Prostate gland (tissue), 2 donors: ENCODE data around the gene SPTLC1.
"Not testable (repeated sequence)": the region's sequence is repeated elsewhere in the genome, so short reads cannot be mapped to it uniquely, and the experiment has no call there.

Experiments used
- POLR2AphosphoS5 ChIP-seq: sonication (generic); formaldehyde crosslinking; IDR thresholded peaks from one replicate; pipeline ENCODE4 v1.6.1; 2017; ENCODE audit warnings: antibody characterized with exemption
- TF ChIP-seq, protein P1 (sequence below), 4 experiments: fragments of 200-600 bp in 2 of 4; fragments of 450-650 bp in 2 of 4; sonication (generic) in 2 of 4; IDR thresholded peaks; 1 replicate in 3 of 4; 2 replicates in 1 of 4; pipeline ENCODE4 v1.5.1; 2016 to 2019; ENCODE audit warnings: antibody characterized with exemption in 4 of 4, mild to moderate bottlenecking in 2 of 4, moderate library complexity in 2 of 4

DNA sequence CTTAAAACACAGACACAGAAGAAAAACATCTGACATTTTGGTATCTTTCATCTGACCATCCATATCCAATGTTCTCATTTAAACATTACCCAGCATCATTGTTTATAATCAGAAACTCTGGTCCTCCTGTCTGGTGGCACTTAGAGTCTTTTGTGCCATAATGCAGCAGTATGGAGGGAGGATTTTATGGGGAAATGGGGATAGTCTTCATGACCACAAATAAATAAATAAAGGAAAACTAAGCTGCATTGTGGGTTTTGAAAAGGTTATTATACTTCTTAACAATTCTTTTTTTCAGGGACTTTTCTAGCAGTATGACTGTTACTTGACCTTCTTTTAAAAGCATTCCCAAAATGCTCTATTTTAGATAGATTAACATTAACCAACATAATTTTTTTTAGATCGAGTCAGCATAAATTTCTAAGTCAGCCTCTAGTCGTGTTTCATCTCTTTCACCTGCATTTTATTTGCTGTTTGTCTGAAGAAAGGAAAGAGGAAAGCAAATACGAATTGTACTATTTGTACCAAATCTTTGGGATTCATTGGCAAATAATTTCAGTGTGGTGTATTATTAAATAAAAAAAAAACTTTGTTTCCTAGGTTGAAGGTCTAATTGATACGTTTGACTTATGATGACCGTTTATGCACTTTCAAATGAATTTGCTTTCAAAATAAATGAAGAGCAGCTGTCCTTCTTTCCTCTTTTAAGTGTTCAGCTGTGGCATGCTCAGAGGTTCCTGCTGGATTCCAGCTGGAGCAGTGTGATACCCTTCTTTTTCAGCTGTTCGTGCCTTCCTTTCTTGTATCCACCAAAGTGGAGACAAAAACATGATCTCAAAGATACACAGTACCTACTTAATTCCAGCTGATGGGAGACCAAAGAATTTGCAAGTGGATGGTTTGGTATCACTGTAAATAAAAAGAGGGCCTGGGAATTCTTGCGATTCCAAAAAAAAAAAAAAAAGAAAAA lies 35.6 kb upstream of the SPTLC1 start:
- TF ChIP-seq, protein P1, sequence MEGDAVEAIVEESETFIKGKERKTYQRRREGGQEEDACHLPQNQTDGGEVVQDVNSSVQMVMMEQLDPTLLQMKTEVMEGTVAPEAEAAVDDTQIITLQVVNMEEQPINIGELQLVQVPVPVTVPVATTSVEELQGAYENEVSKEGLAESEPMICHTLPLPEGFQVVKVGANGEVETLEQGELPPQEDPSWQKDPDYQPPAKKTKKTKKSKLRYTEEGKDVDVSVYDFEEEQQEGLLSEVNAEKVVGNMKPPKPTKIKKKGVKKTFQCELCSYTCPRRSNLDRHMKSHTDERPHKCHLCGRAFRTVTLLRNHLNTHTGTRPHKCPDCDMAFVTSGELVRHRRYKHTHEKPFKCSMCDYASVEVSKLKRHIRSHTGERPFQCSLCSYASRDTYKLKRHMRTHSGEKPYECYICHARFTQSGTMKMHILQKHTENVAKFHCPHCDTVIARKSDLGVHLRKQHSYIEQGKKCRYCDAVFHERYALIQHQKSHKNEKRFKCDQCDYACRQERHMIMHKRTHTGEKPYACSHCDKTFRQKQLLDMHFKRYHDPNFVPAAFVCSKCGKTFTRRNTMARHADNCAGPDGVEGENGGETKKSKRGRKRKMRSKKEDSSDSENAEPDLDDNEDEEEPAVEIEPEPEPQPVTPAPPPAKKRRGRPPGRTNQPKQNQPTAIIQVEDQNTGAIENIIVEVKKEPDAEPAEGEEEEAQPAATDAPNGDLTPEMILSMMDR (IDR thresholded peaks at IDR 0.05) = not testable (repeated sequence)
- not testable (repeated sequence) for TF ChIP-seq POLR2AphosphoS5
